ENCODE data around the gene CWC27. TPM values are rescaled to one million over a fixed set of nuclear protein-coding genes. Genes with fewer than 3 reads are reported as not detected.

CWC27 gene
- total and polyA plus RNA-seq, 10 donors, result 11.1 to 22.1 (median 15.9) TPM

DNA sequence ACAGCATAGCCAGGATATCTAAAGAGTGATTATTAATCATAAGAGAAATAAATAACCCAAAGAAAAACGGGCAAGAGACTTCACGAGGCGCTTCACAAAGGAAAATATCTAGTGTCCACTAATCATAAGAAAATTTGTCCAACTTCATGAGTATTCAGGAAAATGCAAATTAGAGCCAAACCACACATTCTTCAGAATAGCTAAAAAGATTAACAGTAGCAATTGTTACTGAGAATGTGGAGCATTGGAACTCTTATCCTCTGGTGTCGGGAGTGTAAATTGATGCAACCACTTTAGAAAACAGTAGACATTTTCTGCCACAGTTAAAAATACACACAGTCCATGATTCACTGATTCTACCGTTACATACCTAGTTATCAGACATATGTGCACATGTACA is 145.7 kb downstream of the CWC27 start:
- Histone ChIP-seq H3K36me3 (peaks cover 0 to 19% (median 2%) of the 10 kb centered on the region in 6 donors), H3K27ac (no peak overlapping the region), H3K4me3 (no peak overlapping the region), H3K9me3 (peaks cover 0 to 34% (median 15%) of the 10 kb centered on the region in 8 donors), H3K4me1 (no peaks in the 10 kb centered on the region), H3K27me3 (replicated peaks in 1 of 7) (no peaks in the 10 kb centered on the region)
- DNase-seq, result no peak
- WGBS, 5 donors, result 86 to 97% (median 93%) methylated on average over 5 of the region's 5 CpGs
- TF ChIP-seq CTCF (IDR thresholded peaks at IDR 0.05 in 8 of 11, conservative IDR thresholded peaks at IDR 0.05 in 3 of 11) (no peak), POLR2AphosphoS5 (IDR thresholded peaks at IDR 0.05) (no peak), POLR2A (IDR thresholded peaks at IDR 0.05) (no peak)
- intact Hi-C loops (cut with DNase I; ENCODE audit: low total_unique reads), result no loop called here

- Histone ChIP-seq H3K27ac (no peak overlapping the region), H3K36me3 (peaks cover 0 to 38% (median 4%) of the 10 kb centered on the region in 6 donors), H3K27me3 (replicated peaks in 1 of 7) (no peaks in the 10 kb centered on the region), H3K4me1 (no peaks in the 10 kb centered on the region), H3K9me3 (peaks cover 4 to 50% (median 39%) of the 10 kb centered on the region in 8 donors), H3K4me3 (no peak overlapping the region)
- intact Hi-C loops (cut with DNase I; ENCODE audit: low total_unique reads), result no loop called here
- 57 to 78% (median 69%) methylated on average over 1 of the region's 1 CpG for WGBS, 5 donors
- DNase-seq, result no peak
- TF ChIP-seq POLR2A (IDR thresholded peaks at IDR 0.05) (no peak), POLR2AphosphoS5 (IDR thresholded peaks at IDR 0.05) (no peak), CTCF (IDR thresholded peaks at IDR 0.05 in 8 of 11, conservative IDR thresholded peaks at IDR 0.05 in 3 of 11) (no peak)
Observed at GRCh38 chr5:64918083-64918482, 149.4 kb downstream of the CWC27 start.

GRCh38 chr5:64921386-64921785 is 152.7 kb downstream of the CWC27 start:
- Histone ChIP-seq H3K4me1 (no peaks in the 10 kb centered on the region), H3K27ac (no peak overlapping the region), H3K27me3 (replicated peaks in 1 of 7) (no peaks in the 10 kb centered on the region), H3K9me3 (peaks cover 4 to 49% (median 39%) of the 10 kb centered on the region in 8 donors), H3K36me3 (peaks cover 0 to 38% (median 4%) of the 10 kb centered on the region in 6 donors), H3K4me3 (no peak overlapping the region)
- DNase-seq, result no peak
- intact Hi-C loops (cut with DNase I; ENCODE audit: low total_unique reads), result no loop called here
- no peak for TF ChIP-seq POLR2A (IDR thresholded peaks at IDR 0.05)
- no peak for TF ChIP-seq POLR2AphosphoS5 (IDR thresholded peaks at IDR 0.05)
- no peak for TF ChIP-seq CTCF (IDR thresholded peaks at IDR 0.05 in 8 of 11, conservative IDR thresholded peaks at IDR 0.05 in 3 of 11)
- 92 to 100% (median 98%) methylated on average over 2 of the region's 2 CpGs for WGBS, 5 donors

GRCh38 chr5:64923151-64923685 is 154.5 kb downstream of the CWC27 start:
- Histone ChIP-seq H3K9me3 (peaks cover 4 to 40% (median 33%) of the 10 kb centered on the region in 8 donors), H3K27me3 (replicated peaks in 1 of 7) (no peaks in the 10 kb centered on the region), H3K36me3 (peaks cover 0 to 34% (median 4%) of the 10 kb centered on the region in 6 donors), H3K4me3 (no peak overlapping the region), H3K4me1 (no peaks in the 10 kb centered on the region), H3K27ac (no peak overlapping the region)
- no peak for DNase-seq
- intact Hi-C loops (cut with DNase I; ENCODE audit: low total_unique reads), result no loop called here
- no peak for TF ChIP-seq CTCF (IDR thresholded peaks at IDR 0.05 in 8 of 11, conservative IDR thresholded peaks at IDR 0.05 in 3 of 11)
- no peak for TF ChIP-seq POLR2AphosphoS5 (IDR thresholded peaks at IDR 0.05)
- TF ChIP-seq POLR2A (IDR thresholded peaks at IDR 0.05), result no peak
- 81 to 93% (median 86%) methylated on average over 6 of the region's 6 CpGs for WGBS, 5 donors

Data from spleen (tissue), 11 donors.